ENCODE measurements around the gene RAB11FIP3.

Gene RAB11FIP3

GRCh38 chr16:555528-556473, 130.4 kb downstream of the RAB11FIP3 start:
- no peak overlapping the region for H3K27ac ChIP-seq
- no peak for TF ChIP-seq CTCF (conservative IDR thresholded peaks at IDR 0.05)

GRCh38 chr16:556474-557173, 131.2 kb downstream of the RAB11FIP3 start:
- no peak overlapping the region for H3K27ac ChIP-seq
- no peak for TF ChIP-seq CTCF (conservative IDR thresholded peaks at IDR 0.05)

- TF ChIP-seq CTCF (conservative IDR thresholded peaks at IDR 0.05) = no peak
- no peak overlapping the region for H3K27ac ChIP-seq
Observed at GRCh38 chr16:557463-558297, 132.2 kb downstream of the RAB11FIP3 start.

GRCh38 chr16:558298-559020, 133.0 kb downstream of the RAB11FIP3 start:
- no peak overlapping the region for H3K27ac ChIP-seq
- TF ChIP-seq CTCF (conservative IDR thresholded peaks at IDR 0.05) = no peak

GRCh38 chr16:559021-559380, 133.6 kb downstream of the RAB11FIP3 start:
- H3K27ac ChIP-seq = no peak overlapping the region
- no peak for TF ChIP-seq CTCF (conservative IDR thresholded peaks at IDR 0.05)

GRCh38 chr16:559411-560203, 134.2 kb downstream of the RAB11FIP3 start:
- TF ChIP-seq CTCF (conservative IDR thresholded peaks at IDR 0.05) = no peak
- H3K27ac ChIP-seq = no peak overlapping the region

Data from VCaP (cell line).